Calu3 (cell line): Measurements from ENCODE around the gene ATP5F1A. TPM values are rescaled to one million over a fixed set of nuclear protein-coding genes. Genes with fewer than 3 reads are reported as not detected.
"Not testable (repeated sequence)": the region's sequence is repeated elsewhere in the genome, so short reads cannot be mapped to it uniquely, and the experiment has no call there.

Experiments used
- BruUV-seq: library from RNA; stranded (reverse); fragments of 400-500 nt; replicated peaks from 2 replicates; lab custom pipeline; 2021; lab: Mats Ljungman, UMichigan
- CTCF ChIA-PET: fragments of 300-600 bp; sonication (Branson Sonifier 250); formaldehyde crosslinking; loops from one replicate; lab custom pipeline; 2022; ENCODE audit warnings: antibody characterized with exemption; lab: Charles Lee
- DNase-seq: peaks from one replicate; pipeline ENCODE4 v3.0.0; 2022
- H3K27ac Mint-ChIP-seq: one replicate; pipeline ENCODE4 v1.8.0; 2022; ENCODE audit warnings: mixed read lengths; ENCODE audit not compliant: unreplicated experiment
- H3K27me3 Mint-ChIP-seq: one replicate; pipeline ENCODE4 v1.8.0; 2022; ENCODE audit warnings: mixed read lengths; ENCODE audit not compliant: unreplicated experiment
- H3K36me3 Mint-ChIP-seq: one replicate; pipeline ENCODE4 v1.8.0; 2022; ENCODE audit warnings: mild to moderate bottlenecking, moderate library complexity, mixed read lengths; ENCODE audit not compliant: insufficient read depth, unreplicated experiment
- H3K4me1 Mint-ChIP-seq: one replicate; pipeline ENCODE4 v1.8.0; 2022; ENCODE audit warnings: mild to moderate bottlenecking, low read depth, mixed read lengths; ENCODE audit not compliant: unreplicated experiment
- H3K4me3 Mint-ChIP-seq: one replicate; pipeline ENCODE4 v1.8.0; 2022; ENCODE audit warnings: mild to moderate bottlenecking, low read depth, moderate library complexity, mixed read lengths; ENCODE audit not compliant: unreplicated experiment
- H3K9me3 Mint-ChIP-seq: one replicate; pipeline ENCODE4 v1.8.0; 2022; ENCODE audit warnings: low read depth, mixed read lengths; ENCODE audit not compliant: unreplicated experiment
- intact Hi-C: fragments of 100-400 bp; cut with micrococcal nuclease; formaldehyde crosslinking; loops from one replicate; pipeline ENCODE4 v1.10.0; 2022; ENCODE audit not compliant: unreplicated experiment
- total RNA-seq: library from RNA; stranded (reverse); gene quantifications from 2 replicates; pipeline ENCODE4 v1.2.3, GENCODE V29; 2022
- TF ChIP-seq, protein P1 (sequence below): fragments of 200-600 bp; IDR thresholded peaks from one replicate; pipeline ENCODE4 v1.8.0; 2022; ENCODE audit warnings: antibody characterized with exemption; ENCODE audit not compliant: unreplicated experiment

The ATP5F1A gene
- total RNA-seq, 1 experiment from 2014 or later, result 358 TPM

DNA sequence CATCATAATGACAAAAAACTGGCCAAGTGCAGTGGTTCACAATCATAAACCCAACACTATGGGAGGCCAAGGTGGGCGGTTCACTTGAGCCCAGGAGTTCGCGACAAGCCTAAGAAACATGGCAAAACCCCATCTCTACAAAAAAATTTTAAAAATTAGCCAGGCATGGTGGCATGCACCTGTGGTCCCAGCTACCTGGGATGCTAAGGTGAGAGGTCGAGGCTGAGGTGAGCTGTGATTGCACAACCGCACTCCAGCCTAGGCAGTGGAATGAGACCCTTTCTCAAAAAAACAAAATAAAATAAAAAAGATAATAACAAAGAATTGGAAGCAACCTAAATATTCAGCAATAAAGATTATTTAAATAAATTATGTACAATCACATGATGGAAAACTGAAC is 47.8 kb downstream of the ATP5F1A start:
- Mint-ChIP-seq H3K27ac (no peak overlapping the region), H3K4me3 (no peak overlapping the region), H3K9me3 (peaks cover 3% of the 10 kb centered on the region), H3K27me3 (peaks cover 11% of the 10 kb centered on the region), H3K4me1 (peaks cover 17% of the 10 kb centered on the region), H3K36me3 (no peaks in the 10 kb centered on the region)
- intact Hi-C loops, result no loop called here
- BruUV-seq, result no TSS peak
- DNase-seq, result no peak
- TF ChIP-seq, protein P1, sequence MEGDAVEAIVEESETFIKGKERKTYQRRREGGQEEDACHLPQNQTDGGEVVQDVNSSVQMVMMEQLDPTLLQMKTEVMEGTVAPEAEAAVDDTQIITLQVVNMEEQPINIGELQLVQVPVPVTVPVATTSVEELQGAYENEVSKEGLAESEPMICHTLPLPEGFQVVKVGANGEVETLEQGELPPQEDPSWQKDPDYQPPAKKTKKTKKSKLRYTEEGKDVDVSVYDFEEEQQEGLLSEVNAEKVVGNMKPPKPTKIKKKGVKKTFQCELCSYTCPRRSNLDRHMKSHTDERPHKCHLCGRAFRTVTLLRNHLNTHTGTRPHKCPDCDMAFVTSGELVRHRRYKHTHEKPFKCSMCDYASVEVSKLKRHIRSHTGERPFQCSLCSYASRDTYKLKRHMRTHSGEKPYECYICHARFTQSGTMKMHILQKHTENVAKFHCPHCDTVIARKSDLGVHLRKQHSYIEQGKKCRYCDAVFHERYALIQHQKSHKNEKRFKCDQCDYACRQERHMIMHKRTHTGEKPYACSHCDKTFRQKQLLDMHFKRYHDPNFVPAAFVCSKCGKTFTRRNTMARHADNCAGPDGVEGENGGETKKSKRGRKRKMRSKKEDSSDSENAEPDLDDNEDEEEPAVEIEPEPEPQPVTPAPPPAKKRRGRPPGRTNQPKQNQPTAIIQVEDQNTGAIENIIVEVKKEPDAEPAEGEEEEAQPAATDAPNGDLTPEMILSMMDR, result no peak
- CTCF ChIA-PET, result no interaction called here

DNA sequence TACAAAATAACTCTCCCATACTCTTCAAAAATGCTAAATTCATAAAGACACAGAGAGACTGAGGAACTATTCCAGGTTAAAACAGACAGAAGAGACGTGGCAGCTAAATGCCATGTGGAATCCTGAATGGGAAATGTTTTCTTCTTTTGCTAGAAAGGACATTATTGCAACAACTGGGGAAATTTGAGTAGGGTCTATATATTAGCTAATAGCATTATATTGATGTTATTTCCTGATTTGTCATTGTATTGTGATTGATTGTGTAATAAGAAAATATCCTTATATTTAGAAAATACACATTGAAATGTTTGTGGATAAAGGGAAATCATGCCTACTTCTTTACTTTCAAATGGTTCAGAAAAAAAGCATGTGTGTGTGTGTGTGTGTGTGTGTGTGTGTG is 49.5 kb downstream of the ATP5F1A start:
- no peak overlapping the region for H3K4me3 Mint-ChIP-seq

DNA sequence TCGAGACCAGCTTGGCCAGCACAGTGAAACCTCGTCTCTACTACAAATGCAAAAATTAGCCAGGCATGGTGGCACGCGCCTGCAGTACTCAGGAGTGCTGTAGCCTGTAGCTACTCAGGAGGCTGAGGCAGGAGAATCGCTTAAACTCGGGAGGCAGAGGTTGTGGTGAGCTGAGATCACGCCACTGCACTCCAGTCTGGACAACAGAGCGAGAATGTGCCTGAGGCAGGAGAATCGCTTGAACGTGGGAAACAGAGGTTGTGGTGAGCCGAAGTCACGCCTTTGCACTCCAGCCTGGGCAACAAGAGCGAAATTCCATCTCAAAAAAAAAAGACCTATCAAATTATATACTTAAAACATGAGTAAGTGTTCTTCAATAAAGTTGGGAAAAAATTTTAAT is 50.7 kb downstream of the ATP5F1A start:
- BruUV-seq, H3K27ac Mint-ChIP-seq, H3K9me3 Mint-ChIP-seq, intact Hi-C loops, H3K4me3 Mint-ChIP-seq, H3K36me3 Mint-ChIP-seq, DNase-seq, H3K27me3 Mint-ChIP-seq: not testable (repeated sequence)
- CTCF ChIA-PET, result interaction anchor here (0.5 kb wide), 1 partner anchor 156 kb away, joined by 3 read pairs; no protein-coding TSS in a partner anchor
- H3K4me1 Mint-ChIP-seq, result peaks cover 22% of the 10 kb centered on the region

More for the DNA sequence above, 49.5 kb downstream of the ATP5F1A start:
- Mint-ChIP-seq H3K9me3 (no peaks in the 10 kb centered on the region), H3K4me1 (peaks cover 17% of the 10 kb centered on the region), H3K27ac (no peak overlapping the region), H3K27me3 (no peaks in the 10 kb centered on the region), H3K36me3 (no peaks in the 10 kb centered on the region)
- TF ChIP-seq, protein P1, result no peak
- CTCF ChIA-PET, result no interaction called here
- BruUV-seq, result no TSS peak
- intact Hi-C loops, result no loop called here
- DNase-seq, result no peak

DNA sequence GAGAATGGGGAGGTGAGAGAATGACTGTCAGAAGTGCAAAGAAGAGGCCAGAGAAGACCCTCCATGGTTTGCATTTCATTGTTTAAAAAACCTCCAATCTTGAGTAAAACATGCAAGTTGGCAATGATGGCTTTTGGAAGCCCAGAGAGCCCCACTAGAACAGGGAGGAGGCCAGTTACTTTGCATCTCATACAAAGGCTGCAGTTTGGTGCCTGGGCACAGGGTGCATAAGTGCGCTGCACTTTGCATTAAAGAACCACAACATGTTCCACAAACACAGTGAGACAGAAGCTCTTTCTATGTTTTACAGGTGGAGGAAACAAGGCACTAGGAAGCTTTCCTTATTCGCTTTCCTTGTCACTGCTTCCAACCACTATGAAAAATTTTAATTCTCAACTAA is 51.4 kb downstream of the ATP5F1A start:
- peaks cover 22% of the 10 kb centered on the region for H3K4me1 Mint-ChIP-seq
- intact Hi-C loops, result no loop called here
- H3K27ac Mint-ChIP-seq, result no peak overlapping the region
- CTCF ChIA-PET, result interaction anchor here (0.5 kb wide), 1 partner anchor 156 kb away, joined by 3 read pairs; no protein-coding TSS in a partner anchor
- TF ChIP-seq, protein P1, result no peak
- H3K36me3 Mint-ChIP-seq, result no peaks in the 10 kb centered on the region
- H3K27me3 Mint-ChIP-seq, result no peaks in the 10 kb centered on the region
- no peaks in the 10 kb centered on the region for H3K9me3 Mint-ChIP-seq
- H3K4me3 Mint-ChIP-seq, result no peak overlapping the region
- no peak for DNase-seq
- BruUV-seq, result no TSS peak

DNA sequence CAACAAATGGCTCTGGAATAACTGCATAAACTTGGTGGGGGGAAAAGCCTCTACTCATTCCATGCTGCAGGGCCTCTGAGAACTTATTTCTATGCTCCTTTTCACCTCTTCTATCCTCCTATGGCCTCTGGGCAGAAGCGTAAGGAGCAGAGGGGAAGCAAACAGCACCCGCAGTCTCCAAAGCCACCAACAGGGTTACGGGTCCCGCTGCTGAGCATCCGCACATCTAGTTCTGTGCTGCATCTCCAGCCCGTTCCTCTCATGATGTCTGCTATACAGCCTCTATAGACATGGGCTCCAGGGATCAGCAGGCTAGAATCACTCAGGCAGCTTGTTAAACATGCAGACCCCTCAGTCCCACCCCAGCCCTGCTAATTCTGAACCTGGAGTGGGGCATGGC is 52.0 kb downstream of the ATP5F1A start:
- Mint-ChIP-seq H3K27ac (no peak overlapping the region), H3K4me3 (no peak overlapping the region), H3K4me1 (peaks cover 17% of the 10 kb centered on the region), H3K36me3 (no peaks in the 10 kb centered on the region), H3K9me3 (no peaks in the 10 kb centered on the region), H3K27me3 (no peaks in the 10 kb centered on the region)
- BruUV-seq, result no TSS peak
- CTCF ChIA-PET, result no interaction called here
- TF ChIP-seq, protein P1, result no peak
- intact Hi-C loops, result no loop called here
- no peak for DNase-seq
